HG03439 (cell line): ENCODE data around the gene ZP3.
A peak's percentile ranks its signal among the peaks of the same experiment; 100 is the strongest.
"Not testable (repeated sequence)": the region's sequence is repeated elsewhere in the genome, so short reads cannot be mapped to it uniquely, and the experiment has no call there.

Source experiments
- ATAC-seq: cut with Tn5 transposase; IDR thresholded peaks from one replicate; pipeline ENCODE4 v1.9.1; 2021; ENCODE audit warnings: mild to moderate bottlenecking, moderate library complexity; ENCODE audit not compliant: unreplicated experiment

Gene ZP3

DNA sequence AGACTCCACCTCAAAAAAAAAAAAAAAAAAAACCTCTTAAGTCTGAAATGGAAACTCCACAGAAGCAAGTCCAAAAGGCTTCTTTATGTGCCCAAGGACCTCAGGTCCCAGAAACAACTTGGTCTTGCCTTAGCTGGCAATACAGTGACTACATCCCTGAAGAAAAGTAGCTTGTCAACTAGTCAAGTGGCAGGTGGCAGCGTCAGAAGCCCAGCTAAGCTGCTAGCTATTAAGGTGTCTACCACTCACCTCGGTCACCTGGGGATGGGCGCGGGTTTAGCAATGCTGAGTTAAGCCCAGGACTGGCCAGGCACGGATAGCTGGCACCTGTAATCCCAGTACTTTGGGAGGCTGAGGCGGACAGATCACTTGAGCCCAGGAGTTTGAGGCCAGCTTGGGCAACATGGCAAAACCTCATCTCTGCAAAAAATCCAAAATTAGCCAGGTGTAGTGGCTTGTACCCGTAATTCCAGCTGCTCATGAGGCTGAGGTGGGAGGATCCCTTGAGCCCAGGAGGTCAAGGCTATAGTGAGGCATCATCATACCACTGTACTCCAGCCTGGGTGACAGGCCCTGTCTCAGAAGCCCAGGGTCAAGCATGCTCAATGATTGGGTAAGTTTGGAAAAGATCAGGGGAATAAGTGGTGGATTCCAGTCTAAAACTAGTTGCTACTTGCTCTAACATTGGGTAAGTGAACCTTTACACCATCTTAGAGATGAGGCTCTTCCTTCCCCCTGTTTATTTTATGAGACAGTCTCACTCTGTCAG is 14.6 kb downstream of the ZP3 start:
- not testable (repeated sequence) for ATAC-seq

DNA sequence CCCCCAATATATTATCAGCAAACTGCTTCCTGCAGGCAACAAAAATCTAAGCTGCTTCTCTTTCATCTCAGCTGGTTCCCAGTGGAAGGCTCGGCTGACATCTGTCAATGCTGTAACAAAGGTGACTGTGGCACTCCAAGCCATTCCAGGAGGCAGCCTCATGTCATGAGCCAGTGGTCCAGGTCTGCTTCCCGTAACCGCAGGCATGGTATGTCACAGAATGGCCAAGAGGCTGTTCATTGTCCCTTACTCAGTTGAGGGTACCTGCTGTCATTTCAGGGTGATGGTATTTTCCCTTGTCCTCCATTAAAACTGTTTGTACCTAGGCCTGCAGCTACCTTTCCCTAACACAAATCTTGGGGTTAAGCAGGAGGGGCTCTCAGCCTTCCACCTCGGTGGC is 15.7 kb downstream of the ZP3 start:
- ATAC-seq, result not testable (repeated sequence)

DNA sequence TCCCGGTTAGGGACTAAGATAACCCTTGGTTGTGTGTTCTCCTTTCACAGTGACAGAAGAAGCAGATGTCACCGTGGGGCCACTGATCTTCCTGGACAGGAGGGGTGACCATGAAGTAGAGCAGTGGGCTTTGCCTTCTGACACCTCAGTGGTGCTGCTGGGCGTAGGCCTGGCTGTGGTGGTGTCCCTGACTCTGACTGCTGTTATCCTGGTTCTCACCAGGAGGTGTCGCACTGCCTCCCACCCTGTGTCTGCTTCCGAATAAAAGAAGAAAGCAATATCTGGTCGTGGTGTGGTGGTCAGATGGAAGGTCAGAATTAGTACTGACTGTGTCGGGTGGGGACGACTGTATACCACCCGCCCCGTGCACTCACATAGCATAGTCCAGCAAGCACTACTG is 17.0 kb downstream of the ZP3 start:
- peak; percentile 40 for ATAC-seq

DNA sequence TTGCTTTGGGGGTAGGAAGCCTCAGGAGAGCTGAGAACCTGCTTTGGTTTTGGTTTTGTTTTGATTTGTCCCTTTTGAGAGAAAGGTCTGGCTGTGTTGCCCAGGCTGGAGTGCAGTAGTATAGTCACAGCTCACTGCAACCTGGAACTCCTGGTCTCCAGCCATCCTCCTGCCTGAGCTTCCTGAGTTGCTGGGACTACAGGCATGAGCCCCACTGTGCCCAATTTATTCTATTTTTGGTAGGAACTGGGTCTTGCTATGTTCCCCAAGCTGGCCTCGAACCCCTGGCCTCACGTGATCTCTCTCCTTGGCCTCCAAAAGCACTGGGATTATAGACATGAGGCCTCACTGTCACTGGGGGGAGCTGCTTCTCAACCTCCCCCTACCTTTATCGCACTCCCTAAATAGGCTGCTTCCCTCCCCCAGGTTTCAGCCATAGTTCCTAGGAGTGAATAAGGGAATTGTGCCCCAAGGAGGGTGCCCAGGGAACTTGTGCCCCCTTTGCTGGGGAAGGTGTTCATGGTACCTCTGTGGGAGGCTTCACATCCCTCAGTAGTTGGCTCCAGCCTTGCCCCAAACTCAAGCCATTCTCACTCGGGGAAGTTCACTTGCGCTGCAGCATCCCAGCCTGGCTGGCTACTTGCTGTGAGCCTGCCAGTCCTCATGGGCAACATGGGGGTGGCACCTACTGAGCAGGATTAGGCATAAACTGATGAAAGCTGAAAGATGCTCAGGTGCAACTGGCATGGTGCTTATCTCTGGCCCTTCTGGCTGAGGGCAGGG is 18.1 kb downstream of the ZP3 start:
- ATAC-seq, result not testable (repeated sequence)

DNA sequence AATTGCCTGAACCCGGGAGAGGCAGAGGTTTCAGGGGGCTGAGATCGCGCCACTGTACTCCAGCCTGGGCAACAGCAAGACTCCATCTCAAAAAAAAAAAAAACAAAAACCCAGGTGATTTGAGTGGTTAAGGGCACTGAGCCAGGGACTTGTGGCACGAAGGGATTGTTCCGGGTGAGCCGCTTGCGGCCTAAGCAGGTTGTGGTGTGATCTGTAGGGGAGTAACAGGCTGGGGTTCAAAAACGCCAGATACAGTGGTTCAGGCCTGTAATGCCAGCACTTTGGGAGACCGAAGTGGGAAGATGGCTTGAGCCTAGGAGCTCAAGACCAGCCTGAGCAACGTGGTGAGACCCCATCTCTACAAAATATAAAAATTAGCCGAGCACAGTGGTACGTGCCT is 19.1 kb downstream of the ZP3 start:
- ATAC-seq, result not testable (repeated sequence)

DNA sequence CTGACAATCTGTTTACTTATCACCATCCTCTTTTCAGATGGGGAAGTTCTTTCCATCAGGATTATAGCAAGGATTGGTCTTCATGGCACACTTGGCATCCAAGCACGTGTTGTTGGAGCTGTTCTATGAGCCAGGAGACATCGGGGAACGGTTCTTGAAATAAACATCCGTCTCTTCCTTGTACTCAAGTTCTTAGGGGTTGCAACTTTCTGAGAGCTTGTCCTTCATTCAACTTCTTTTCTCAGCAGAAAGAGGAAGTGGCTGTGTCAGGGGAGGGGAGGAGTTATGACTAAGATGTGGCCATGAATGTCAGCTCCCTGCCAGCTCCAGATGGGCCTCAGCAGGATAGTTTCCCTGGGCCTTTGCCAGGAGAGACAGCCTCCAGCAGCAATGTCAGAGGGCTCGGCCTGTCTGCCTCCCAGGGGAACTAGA is 20.8 kb downstream of the ZP3 start:
- peak; percentile 59 for ATAC-seq

DNA sequence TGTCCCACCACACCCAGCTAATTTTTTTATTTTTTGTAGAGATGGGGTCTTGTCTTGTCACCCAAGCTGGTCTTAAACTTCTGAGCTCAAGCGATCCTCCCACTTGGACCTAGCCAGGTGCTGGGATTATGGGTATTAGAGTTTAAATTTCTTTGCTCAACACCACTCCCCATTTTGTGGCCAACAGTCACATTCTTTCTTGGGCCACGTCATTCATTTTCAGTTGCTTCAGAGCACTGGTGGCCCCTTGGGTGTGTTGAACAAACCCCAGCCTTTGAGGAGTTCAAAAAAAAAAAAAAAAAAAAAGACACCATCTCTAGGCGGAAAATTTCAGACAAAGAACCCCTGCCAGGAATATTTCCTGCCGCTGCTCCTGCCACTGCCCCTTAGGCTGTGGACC is 32.3 kb downstream of the ZP3 start:
- ATAC-seq, result not testable (repeated sequence)

DNA sequence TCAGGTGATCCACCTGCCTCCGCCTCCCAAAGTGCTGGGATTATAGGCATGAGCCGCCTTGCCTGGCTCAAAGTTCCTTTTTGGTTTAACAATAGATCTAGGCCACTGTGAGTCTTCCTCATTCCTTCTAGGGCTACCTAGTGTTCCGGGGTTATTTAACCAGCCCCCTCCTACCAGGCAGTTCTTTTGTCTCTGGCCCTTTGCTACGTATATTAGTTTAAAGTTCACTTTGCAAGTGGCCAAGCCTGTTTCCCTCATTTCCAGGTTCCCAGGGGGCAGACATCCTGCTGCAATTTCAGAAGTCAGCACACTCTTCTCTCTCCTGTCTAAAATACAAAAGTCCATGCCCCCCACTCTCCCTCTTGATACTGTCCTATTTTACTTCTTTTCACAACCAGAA is 33.8 kb downstream of the ZP3 start:
- ATAC-seq, result not testable (repeated sequence)

DNA sequence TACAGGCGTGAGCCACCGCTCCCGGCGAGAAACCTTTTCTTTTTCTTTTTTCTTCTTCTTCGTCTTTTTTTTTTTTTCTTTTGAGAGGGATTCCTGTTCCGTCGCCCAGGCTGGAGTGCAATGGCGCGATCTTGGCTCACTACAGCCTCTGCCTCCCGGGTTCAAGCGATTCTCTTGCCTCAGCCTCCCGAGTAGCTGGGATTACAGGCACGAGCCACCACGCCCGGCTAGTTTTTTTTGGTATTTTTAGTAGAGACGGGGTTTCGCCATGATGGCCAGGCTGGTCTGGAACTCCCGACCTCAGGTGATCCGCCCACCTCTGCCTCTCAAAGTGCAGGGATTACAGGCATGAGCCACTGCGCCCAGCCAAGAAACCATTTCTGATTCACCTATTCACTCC is 36.0 kb downstream of the ZP3 start:
- not testable (repeated sequence) for ATAC-seq

DNA sequence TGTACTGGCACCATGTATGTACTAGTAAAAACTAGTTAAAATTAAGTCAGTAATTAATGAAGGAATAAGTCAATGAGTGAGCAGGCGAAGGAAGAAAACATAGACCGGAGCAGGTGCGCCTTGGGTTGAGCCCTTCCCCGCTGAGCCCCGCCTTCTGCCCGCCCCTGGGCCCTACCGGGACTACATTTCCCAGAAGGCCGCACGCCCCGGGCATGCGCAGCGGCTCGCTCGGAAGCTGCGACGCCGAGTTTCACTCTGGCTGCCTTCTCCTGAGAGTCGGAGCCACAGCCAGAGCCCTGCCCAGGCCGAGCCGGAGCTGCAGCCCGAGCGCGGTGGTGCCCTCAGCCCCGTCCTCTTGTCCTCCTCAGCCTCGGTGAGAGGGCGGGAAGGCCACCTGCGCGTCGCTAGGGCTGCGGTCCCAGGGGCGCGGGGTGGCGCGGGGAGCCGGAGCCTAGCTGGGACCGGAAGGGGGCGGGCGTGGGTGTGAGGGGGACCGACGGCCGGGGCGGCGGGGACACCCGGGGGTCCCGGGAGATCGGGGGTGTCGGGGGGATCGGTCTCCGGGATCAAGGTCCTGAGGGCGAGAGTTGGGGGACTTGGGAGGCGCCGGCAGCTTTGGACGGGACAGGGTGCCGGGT is 36.8 kb downstream of the ZP3 start, which contains the start of gene DTX2:
DTX2 (plus strand) TSS at position 246 of the 638 bp plus-strand sequence. CDS start 18,801 bp downstream, outside the sequence.
- ATAC-seq, result peak; percentile 96

DNA sequence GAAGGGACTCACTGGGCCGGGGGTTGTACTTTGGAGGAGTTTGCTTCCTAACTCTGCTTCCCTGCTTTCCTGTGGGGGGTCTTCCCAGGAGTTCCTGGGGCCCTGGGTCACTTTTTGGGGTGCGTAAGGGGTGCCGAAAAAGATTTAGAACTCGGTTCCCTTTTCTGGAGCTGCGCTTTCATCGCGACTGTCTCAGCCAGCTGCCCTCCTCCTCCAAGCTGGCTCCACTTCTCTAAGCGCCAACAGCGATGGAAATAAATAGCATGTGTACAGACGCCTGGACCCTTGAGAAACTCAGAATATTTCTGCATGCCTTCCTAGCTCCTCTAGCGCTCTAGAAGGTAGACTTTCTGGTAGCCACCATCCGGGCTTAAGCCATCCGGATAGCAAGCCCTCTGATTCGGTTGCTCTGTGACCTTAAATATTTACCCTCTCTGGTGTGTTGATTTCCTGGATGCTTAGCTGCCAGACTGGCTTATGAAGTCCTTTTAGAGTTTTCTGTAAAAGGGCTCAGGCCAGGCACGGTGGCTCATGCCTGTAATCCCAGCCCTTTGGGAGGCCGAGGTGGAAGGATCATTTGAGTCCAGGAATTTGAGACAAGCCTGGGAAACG is 37.6 kb downstream of the ZP3 start:
- ATAC-seq, result not testable (repeated sequence)

DNA sequence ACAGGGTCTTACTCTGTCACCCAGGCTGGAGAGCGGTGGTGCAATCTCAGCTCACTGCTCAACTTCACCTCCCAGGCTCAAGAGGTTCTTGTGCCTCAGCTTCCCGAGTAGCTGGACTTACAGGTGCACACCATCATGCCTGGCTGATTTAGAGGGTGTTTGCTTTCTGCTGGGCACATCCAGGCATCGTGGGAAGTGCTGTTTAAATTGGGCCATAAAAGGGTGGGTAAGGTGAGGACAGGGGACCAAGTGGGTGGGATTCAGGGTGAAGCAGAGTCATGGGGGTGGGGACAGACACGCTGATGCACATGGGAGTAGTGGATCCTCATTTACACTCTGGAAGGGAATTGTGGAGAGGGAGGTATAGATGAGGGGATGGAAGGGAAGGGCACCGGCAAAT is 40.2 kb downstream of the ZP3 start:
- not testable (repeated sequence) for ATAC-seq

DNA sequence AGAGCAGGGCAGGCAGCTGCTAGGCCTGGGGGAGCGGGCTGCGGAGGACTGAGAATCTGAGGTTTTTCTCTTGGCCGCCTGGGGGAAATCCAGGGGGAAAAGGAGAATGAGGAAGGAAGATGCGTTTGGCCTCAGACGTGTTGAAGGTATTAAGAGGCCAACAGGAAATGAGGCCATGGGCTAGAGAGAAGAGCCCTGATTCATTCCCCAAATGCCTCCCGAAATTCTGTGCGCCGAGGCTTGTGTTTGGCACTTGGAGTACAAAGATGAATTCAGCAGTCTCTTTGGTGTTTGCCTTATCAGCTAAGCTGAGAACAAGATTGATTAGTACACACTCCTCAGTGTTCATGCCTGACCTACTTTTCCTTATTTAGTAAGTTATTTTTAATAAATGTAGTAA is 41.2 kb downstream of the ZP3 start:
- ATAC-seq, result not testable (repeated sequence)

DNA sequence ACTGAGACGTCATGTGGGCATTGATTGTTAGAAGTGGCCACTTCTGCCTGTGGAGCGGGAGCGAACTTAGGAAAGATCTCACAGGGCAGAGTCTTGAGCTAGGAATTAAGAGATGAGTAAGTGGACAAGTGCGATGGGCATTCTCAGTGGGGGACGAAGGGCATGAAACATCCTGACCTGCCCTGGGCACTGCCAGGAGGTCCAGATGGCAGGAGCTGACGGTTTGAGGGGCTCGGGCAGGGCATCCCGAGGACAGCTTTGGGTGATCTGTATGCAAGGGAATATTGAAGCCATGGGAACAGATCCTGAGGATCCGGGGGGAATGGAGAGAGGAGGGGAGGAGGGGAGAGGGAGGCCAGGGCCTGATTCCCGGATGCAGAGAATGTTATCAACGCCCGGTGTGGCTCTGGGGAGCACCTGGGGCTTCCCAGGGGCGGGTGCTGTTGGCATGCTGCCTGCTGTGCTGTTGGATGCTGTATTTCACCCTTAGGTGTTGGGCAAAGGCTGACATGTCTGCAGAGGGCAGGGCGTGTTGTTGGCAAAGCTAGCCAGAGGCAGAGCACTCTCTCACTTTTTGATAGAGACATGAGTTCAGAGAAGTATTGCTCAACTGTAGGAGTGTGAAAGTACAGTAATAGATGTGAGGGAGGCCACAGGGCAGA is 43.1 kb downstream of the ZP3 start:
- ATAC-seq, result not testable (repeated sequence)

DNA sequence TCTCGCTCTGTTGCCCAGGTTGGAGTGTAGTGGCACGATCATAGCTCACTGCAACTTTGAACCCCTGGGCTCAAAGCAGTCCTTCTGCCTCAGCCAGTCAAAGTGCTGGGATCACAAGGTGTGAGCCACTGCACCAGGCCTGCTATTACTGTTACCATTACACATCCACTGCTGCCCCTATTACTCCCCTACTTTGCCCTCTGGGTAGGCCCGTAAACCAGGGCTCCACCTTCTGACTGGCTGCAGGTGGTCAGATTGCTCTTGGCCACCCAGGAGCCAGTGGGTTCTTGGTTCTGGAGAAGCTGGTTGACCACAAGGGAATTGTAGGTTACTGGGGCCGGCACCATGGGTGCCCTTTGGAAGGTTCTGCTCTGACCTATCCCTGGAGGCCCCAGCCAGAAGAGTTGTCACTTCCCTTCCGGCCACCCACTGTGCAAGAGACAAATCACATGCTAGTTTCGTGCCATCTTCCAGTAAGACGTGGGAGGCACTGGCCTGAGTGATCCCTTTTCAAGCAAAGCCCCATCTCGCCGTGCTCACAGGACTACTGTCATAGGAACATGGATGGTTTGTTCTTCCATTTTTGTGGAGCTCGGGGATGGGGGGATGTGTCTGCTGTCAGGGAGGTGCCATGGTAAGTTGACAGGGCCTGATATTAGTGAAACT is 46.9 kb downstream of the ZP3 start:
- not testable (repeated sequence) for ATAC-seq

DNA sequence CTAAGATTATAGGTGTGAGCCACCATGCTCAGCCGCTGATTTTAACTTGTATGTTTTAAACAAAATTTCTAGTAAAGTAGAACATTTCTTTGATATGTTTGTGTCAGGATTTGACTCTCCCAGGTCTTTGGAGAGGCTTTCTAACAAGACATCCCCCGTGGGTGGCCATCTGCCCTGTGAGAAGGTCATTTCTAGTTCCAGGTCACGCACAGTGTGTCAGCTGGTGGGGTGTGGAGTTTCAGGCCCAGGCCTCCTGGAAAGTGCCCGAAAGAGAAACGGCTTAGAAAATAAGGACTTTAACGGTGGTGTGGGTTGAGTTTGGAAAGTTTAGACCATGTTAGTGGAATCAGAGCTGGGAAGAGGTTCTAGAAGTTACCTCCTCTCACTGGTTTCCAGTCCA is 48.3 kb downstream of the ZP3 start:
- not testable (repeated sequence) for ATAC-seq

DNA sequence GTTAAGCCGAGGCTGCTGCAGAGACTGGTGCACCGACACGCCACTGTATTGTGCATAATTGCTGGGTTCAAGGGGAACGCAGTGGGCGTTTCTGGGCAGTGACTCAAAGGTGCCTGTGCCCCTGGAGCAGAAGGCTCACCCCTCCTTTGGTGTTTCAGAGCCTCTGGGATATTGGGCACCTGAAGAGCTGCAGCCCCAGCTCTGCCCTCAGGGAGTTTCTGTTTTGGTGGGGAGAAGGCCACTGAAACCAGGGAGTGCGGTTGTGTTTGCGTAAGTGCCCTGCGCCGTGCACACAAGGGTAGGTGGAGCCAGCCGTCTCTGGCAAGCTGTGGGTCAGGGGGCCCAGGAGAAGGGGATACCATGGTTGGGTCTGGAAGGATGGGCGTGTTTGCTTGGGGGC is 51.5 kb downstream of the ZP3 start:
- ATAC-seq, result not testable (repeated sequence)

DNA sequence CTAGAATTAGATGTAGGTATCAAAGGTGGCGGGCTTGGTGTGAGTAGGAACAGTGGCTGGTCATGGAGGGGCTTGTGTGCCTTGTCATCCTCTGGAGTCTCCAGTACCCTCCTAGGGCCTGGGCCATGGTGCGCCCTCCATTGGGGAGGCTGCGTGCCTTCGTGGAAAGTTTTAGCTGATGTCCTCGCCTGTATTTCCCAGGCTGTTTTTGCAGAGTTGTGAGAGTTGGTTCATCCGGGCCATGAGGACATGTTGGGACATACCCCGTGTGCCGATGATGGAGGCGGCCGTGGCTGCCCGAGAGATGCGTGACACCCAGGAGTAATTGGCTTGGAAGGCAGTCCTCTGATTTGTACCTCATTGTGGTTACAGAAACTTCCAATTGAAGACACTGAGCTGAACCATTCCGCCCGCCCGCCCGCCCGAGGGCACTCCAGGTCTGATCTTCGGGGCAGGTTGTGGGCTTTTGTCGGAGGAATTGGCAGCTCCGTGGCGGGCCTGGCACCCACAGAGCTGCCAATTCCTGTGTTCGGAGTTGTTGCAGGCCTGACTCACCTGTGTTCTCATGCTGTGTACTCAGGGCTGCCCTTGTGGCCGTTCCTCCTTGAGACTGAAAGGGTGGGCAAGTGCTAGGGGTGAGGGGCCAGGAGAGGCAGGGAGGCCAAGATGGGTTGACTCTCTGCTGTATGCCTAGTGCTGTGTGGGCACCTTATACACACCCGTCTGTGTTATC is 52.2 kb downstream of the ZP3 start:
- ATAC-seq, result not testable (repeated sequence)

DNA sequence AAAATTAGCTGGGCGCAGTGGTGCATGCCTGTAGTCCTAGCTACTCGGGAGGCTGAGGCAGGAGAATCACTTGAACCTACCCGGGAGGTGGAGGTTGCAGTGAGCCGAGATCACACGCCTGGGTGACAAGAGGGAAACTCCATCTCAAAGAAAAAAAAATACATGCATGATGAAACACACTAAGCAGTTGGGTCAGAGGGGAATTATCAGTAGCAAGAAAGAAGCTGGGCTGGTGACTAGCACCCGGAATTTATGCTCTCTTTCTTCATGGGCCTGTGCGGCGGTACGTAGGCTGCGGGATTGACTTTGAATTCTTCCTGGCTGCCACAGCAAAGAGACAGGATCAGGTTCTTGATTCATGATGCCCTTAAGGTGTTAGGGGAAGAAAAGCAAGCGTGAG is 54.9 kb downstream of the ZP3 start:
- not testable (repeated sequence) for ATAC-seq
